BLaER1 (cell line): Measurements from ENCODE around the gene PCDHA5.
"Not testable (repeated sequence)": the region's sequence is repeated elsewhere in the genome, so short reads cannot be mapped to it uniquely, and the experiment has no call there.

Experiments
- H3K27ac ChIP-seq: shearing (Covaris generic); formaldehyde crosslinking; 2 replicates; pipeline ENCODE4 v1.8.1; 2022
- H3K27me3 ChIP-seq: shearing (Covaris generic); formaldehyde crosslinking; 2 replicates; pipeline ENCODE4 v1.8.1; 2022
- H3K36me3 ChIP-seq: shearing (Covaris generic); formaldehyde crosslinking; 2 replicates; pipeline ENCODE4 v1.8.1; 2022
- H3K4me1 ChIP-seq: shearing (Covaris generic); formaldehyde crosslinking; 2 replicates; pipeline ENCODE4 v1.8.1; 2022
- H3K4me2 ChIP-seq: shearing (Covaris generic); formaldehyde crosslinking; 2 replicates; pipeline ENCODE4 v1.8.1; 2022
- H3K4me3 ChIP-seq: shearing (Covaris generic); formaldehyde crosslinking; 2 replicates; pipeline ENCODE4 v1.8.1; 2022
- H3K9ac ChIP-seq: shearing (Covaris generic); formaldehyde crosslinking; 2 replicates; pipeline ENCODE4 v1.8.1; 2022
- H3K9me3 ChIP-seq: shearing (Covaris generic); formaldehyde crosslinking; 2 replicates; pipeline ENCODE4 v1.8.1; 2022
- H4K20me1 ChIP-seq: shearing (Covaris generic); formaldehyde crosslinking; 2 replicates; pipeline ENCODE4 v1.8.1; 2022
- Cebpa-rat ChIP-seq: shearing (Covaris generic); IDR thresholded peaks from 2 replicates; pipeline ENCODE4 v1.8.1; 2022

The PCDHA5 gene

DNA sequence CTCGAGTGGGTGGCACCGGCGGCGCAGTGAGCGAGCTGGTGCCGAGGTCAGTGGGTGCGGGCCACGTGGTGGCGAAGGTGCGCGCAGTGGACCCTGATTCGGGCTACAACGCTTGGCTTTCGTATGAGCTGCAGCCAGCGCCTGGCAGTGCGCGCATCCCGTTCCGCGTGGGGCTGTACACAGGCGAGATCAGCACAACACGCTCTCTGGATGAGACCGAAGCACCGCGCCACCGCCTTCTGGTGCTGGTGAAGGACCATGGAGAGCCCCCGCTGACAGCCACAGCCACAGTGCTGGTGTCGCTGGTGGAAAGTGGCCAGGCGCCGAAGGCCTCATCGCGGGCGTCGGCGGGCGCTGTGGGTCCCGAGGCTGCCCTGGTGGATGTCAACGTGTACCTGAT is 2.1 kb downstream of the PCDHA5 start:
- peaks cover 40% of the 10 kb centered on the region for H3K9me3 ChIP-seq
- H4K20me1 ChIP-seq = no peaks in the 10 kb centered on the region
- no peak overlapping the region for H3K27ac ChIP-seq
- no peak overlapping the region for H3K4me2 ChIP-seq
- no peak for TF ChIP-seq Cebpa-rat
- no peak overlapping the region for H3K4me3 ChIP-seq
- no peak overlapping the region for H3K9ac ChIP-seq
- no peaks in the 10 kb centered on the region for H3K27me3 ChIP-seq
- no peaks in the 10 kb centered on the region for H3K36me3 ChIP-seq
- H3K4me1 ChIP-seq = no peaks in the 10 kb centered on the region

DNA sequence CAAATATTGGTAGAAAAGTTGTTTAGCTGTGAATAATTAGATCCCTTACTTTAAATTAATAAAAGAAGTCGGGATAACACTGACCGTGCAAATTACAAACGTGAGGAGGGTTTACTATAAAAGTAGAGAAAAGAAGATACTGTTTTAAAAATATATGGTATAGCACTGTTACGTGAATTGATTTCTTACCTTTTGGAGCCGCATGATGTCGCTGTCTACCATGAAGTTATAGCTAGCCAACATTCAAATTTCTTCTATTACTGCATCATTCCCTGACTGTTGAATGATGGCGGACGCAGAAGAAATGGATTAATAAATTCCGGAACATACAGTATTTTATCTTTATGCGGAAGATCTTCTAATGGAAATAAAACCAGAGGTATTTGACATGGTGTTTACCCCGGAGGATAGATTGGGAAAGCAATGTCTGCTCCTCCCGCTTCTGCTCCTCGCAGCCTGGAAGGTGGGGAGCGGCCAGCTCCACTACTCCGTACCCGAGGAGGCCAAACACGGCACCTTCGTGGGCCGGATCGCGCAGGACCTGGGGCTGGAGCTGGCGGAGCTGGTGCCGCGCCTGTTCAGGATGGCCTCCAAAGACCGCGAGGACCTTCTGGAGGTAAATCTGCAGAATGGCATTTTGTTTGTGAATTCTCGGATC is 6.4 kb downstream of the PCDHA5 start, which contains the start of gene PCDHA6:
TSS of gene PCDHA6 (plus strand) at position 257 of the 658 bp plus-strand sequence. CDS start at position 389, 132 bp downstream.
- TF ChIP-seq Cebpa-rat = no peak
- no peak within 1 kb of the TSS for H3K4me3 ChIP-seq
- H3K27ac ChIP-seq = no peak within 1 kb of the TSS
- H3K9ac ChIP-seq = no peak within 1 kb of the TSS
- no peak within 1 kb of the TSS for H3K4me2 ChIP-seq
- H3K4me1 ChIP-seq = no peaks in the 10 kb centered on the region
- H3K36me3 ChIP-seq = no peaks in the 10 kb centered on the region
- H4K20me1 ChIP-seq = no peaks in the 10 kb centered on the region
- peaks cover 40% of the 10 kb centered on the region for H3K9me3 ChIP-seq
- no peaks in the 10 kb centered on the region for H3K27me3 ChIP-seq

DNA sequence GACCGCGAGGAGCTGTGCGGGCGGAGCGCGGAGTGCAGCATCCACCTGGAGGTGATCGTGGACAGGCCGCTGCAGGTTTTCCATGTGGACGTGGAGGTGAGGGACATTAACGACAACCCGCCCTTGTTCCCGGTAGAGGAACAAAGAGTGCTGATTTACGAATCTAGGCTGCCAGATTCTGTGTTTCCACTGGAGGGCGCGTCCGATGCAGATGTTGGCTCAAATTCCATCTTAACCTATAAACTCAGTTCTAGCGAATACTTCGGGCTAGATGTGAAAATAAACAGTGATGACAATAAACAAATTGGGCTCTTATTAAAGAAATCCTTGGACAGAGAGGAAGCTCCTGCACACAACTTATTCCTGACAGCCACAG is 6.9 kb downstream of the PCDHA5 start:
- Histone ChIP-seq H3K27me3 (no peaks in the 10 kb centered on the region), H3K4me2 (no peak overlapping the region), H3K9me3 (peaks cover 35% of the 10 kb centered on the region), H3K9ac (no peak overlapping the region), H4K20me1 (no peaks in the 10 kb centered on the region), H3K4me3 (no peak overlapping the region), H3K4me1 (no peaks in the 10 kb centered on the region), H3K36me3 (no peaks in the 10 kb centered on the region), H3K27ac (no peak overlapping the region)
- no peak for TF ChIP-seq Cebpa-rat

GRCh38 chr5:140829511-140830501 is 8.4 kb downstream of the PCDHA5 start:
- H3K4me3 ChIP-seq, H3K4me2 ChIP-seq, H3K4me1 ChIP-seq, H3K27me3 ChIP-seq, H4K20me1 ChIP-seq, H3K27ac ChIP-seq, H3K9ac ChIP-seq, H3K36me3 ChIP-seq: not testable (repeated sequence)
- peaks cover 32% of the 10 kb centered on the region for H3K9me3 ChIP-seq

DNA sequence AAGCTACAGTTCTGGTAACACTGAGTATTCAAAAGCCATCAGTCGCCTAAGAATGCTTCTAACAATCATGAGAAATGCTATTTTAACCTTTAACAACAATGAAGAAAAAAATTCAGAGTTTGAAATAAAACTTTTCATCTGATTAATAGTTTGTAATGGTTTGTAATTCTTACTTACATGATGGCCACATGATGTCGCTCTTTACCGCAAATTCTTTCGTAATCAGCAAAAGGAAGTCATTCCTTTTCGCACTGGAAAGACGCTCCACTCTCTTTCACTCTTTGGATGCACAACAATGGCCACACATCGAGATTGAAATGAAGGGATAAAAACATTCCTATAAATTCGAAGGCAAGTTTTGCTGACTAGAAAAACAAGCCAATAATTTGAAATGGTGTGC is 12.6 kb downstream of the PCDHA5 start, which contains the start of gene PCDHA7:
TSS of gene PCDHA7 (plus strand) at position 277 of the 400 bp plus-strand sequence. CDS start at position 392, 115 bp downstream.
- no peak for TF ChIP-seq Cebpa-rat
- Histone ChIP-seq H3K36me3 (no peaks in the 10 kb centered on the region), H3K27ac (no peak within 1 kb of the TSS), H4K20me1 (no peaks in the 10 kb centered on the region), H3K4me1 (no peaks in the 10 kb centered on the region), H3K9me3 (peaks cover 34% of the 10 kb centered on the region), H3K9ac (no peak within 1 kb of the TSS), H3K4me3 (no peak within 1 kb of the TSS), H3K27me3 (no peaks in the 10 kb centered on the region), H3K4me2 (no peak within 1 kb of the TSS)

DNA sequence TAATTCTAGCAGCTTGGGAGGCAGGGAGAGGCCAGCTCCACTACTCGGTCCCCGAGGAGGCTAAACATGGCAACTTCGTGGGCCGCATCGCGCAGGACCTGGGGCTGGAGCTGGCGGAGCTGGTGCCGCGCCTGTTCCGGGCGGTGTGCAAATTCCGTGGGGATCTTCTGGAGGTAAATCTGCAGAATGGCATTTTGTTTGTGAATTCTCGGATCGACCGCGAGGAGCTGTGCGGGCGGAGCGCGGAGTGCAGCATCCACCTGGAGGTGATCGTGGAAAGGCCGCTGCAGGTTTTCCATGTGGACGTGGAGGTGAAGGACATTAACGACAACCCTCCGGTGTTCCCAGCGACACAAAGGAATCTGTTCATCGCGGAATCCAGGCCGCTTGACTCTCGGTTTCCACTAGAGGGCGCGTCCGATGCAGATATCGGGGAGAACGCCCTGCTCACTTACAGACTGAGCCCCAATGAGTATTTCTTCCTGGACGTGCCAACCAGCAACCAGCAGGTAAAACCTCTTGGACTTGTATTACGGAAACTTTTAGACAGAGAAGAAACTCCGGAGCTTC is 13.1 kb downstream of the PCDHA5 start:
- H3K27ac ChIP-seq, H4K20me1 ChIP-seq, H3K27me3 ChIP-seq, H3K4me1 ChIP-seq, H3K9ac ChIP-seq, H3K4me3 ChIP-seq, H3K4me2 ChIP-seq, H3K36me3 ChIP-seq: not testable (repeated sequence)
- peaks cover 30% of the 10 kb centered on the region for H3K9me3 ChIP-seq

- H3K27ac ChIP-seq = no peak overlapping the region
- H3K36me3 ChIP-seq = no peaks in the 10 kb centered on the region
- no peaks in the 10 kb centered on the region for H4K20me1 ChIP-seq
- H3K4me1 ChIP-seq = no peaks in the 10 kb centered on the region
- peaks cover 21% of the 10 kb centered on the region for H3K9me3 ChIP-seq
- H3K4me2 ChIP-seq = no peak overlapping the region
- no peak for TF ChIP-seq Cebpa-rat
- H3K27me3 ChIP-seq = no peaks in the 10 kb centered on the region
- H3K9ac ChIP-seq = no peak overlapping the region
- no peak overlapping the region for H3K4me3 ChIP-seq
Observed at GRCh38 chr5:140835622-140836510, 14.5 kb downstream of the PCDHA5 start.

DNA sequence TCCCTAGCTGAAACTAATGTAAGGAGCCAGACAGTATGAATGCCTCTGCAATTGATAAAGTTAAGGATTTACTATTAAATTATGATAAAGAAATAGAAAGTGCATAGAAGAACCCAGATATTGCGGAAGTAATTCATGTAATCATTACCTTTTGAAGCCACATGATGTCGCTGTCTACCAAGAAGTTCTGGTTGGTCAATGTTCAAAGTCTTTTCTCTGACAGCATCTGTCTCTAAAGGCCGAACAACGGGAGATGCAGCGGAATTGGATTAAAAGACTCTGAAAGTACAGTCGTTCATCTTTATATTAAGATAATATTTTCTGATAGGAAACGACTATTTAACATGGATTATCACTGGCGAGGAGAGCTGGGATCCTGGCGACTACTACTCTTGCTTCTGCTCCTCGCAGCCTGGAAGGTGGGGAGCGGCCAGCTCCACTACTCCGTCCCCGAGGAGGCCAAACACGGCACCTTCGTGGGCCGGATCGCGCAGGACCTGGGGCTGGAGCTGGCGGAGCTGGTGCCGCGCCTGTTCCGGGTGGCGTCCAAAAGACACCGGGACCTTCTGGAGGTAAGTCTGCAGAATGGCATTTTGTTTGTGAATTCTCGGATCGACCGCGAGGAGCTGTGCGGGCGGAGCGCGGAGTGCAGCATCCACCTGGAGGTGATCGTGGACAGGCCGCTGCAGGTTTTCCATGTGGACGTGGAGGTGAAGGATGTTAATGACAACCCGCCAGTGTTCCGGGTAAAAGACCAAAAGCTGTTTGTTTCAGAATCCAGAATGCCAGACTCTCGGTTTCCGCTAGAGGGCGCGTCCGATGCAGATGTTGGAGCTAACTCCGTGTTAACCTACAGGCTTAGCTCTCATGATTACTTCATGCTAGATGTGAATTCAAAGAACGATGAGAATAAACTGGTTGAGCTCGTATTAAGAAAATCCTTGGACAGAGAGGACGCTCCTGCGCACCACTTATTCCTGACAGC is 19.9 kb downstream of the PCDHA5 start, which contains the start of gene PCDHA8:
TSS of gene PCDHA8 (plus strand) at position 210 of the 985 bp plus-strand sequence. CDS start at position 345, 135 bp downstream.
- H3K4me3 ChIP-seq = no peak within 1 kb of the TSS

More for the DNA sequence above, 19.9 kb downstream of the PCDHA5 start, which contains the start of gene PCDHA8:
- no peaks in the 10 kb centered on the region for H3K4me1 ChIP-seq
- no peaks in the 10 kb centered on the region for H3K36me3 ChIP-seq
- TF ChIP-seq Cebpa-rat = no peak
- no peaks in the 10 kb centered on the region for H4K20me1 ChIP-seq
- H3K27me3 ChIP-seq = no peaks in the 10 kb centered on the region
- peaks cover 21% of the 10 kb centered on the region for H3K9me3 ChIP-seq
- no peak within 1 kb of the TSS for H3K9ac ChIP-seq
- H3K4me2 ChIP-seq = no peak within 1 kb of the TSS
- no peak within 1 kb of the TSS for H3K27ac ChIP-seq
